SK-MEL-5 (cell line): ENCODE measurements around the gene ACSF3. TPM values are rescaled to one million over a fixed set of nuclear protein-coding genes. Genes with fewer than 3 reads are reported as not detected.
A peak's percentile ranks its signal among the peaks of the same experiment; 100 is the strongest.

Source experiments
- DNase-seq: peaks from one replicate; pipeline ENCODE4 v3.0.0-alpha.2; 2016; ENCODE audit warnings: low read depth, low spot score
- in situ Hi-C: cut with HindIII; loops from 2 replicates; pipeline ENCODE4 v1.10.0; 2016; ENCODE audit warnings: low sequenced_read_pairs, high pct_unique_total_duplicates, low pct_unique_long_range_greater_than_20kb
- total RNA-seq: library from RNA; depleted of rRNA; stranded (reverse); fragments of >200 nt; shearing (Covaris generic); gene quantifications from 2 replicates; pipeline ENCODE4 v1.2.3, GENCODE V29; 2014

ACSF3 gene
- total RNA-seq, 1 experiment from 2014 or later: 20.6 TPM

DNA sequence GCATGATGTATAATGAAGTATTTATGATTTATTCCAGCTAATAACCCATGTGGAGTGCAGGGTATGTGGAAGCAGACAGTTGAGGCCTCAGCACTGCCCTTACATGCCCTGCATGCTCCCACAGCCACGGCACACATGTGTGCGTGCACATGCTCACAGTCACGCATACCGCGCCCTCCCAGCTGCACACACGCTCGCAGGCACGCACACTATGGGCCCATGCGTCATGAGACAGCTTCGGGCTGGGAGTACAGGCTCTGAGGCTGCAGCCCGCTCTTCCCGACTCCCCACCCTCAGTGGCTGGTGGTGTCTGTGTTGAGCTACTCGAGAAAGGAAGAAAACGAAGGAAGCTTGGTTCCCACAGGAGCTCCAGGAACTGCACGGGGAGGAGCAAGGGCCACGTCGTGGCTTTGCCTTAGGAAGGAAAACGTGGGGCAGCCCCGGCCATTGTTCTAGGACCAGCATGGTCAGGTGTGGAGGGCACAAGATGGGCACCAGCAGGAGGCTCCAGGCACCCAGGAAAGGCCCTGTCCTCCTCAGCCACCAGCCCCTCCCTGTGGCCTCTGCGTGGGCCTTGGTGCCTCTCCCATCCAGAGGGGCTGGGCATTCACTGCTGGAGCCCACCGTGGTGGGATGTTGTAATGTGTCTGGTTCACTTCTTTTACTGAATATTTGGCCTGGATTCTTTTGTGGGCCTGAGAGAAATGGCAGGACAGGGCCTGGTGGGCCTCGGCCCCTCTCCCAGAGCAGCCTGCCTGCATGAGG is 50.4 kb downstream of the ACSF3 start:
- DNase-seq: no peak
- in situ Hi-C loops: no loop called here

- DNase-seq: no peak
- in situ Hi-C loops: no loop called here
Measured at GRCh38 chr16:89144681-89145080, 51.0 kb downstream of the ACSF3 start.

- DNase-seq: no peak
- in situ Hi-C loops: no loop called here
Measured at GRCh38 chr16:89145406-89146161, 51.9 kb downstream of the ACSF3 start.

- in situ Hi-C loops: no loop called here
- no peak for DNase-seq
Measured at GRCh38 chr16:89146211-89147005, 52.8 kb downstream of the ACSF3 start.

DNA sequence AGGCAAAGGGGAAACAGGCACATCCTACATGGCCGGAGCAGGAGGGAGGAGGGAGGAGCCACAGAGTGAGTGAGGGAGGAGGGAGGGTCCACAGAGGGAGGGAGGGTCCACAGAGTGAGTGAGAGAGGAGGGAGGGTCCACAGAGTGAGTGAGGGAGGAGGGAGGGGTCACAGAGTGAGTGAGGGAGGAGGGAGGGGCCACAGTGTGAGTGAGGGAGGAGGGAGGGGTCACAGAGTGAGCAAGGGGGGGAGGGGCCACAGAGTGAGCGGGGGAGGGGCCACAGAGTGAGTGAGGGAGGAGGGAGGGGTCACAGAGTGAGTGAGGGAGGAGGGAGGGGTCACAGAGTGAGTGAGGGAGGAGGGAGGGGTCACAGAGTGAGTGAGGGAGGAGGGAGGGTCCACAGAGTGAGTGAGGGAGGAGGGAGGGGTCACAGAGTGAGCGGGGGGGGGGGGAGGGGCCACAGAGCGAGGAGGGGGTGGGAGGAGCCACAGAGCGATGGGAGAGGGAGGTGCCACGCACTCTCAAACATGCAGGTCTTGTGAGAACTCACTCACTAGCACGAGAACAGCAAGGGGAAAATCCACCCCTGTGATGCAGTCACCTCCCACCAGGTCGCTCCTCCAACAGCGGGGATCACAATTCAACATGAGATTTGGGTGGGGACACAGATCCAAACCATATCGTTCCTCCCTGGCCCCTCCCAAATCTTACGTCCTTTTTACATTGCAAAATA is 53.6 kb downstream of the ACSF3 start:
- no peak for DNase-seq
- in situ Hi-C loops: no loop called here

- in situ Hi-C loops: no loop called here
- no peak for DNase-seq
Measured at GRCh38 chr16:89149386-89149785, 55.7 kb downstream of the ACSF3 start.

GRCh38 chr16:89150090-89150835 is 56.6 kb downstream of the ACSF3 start:
- no peak for DNase-seq
- in situ Hi-C loops: no loop called here

DNA sequence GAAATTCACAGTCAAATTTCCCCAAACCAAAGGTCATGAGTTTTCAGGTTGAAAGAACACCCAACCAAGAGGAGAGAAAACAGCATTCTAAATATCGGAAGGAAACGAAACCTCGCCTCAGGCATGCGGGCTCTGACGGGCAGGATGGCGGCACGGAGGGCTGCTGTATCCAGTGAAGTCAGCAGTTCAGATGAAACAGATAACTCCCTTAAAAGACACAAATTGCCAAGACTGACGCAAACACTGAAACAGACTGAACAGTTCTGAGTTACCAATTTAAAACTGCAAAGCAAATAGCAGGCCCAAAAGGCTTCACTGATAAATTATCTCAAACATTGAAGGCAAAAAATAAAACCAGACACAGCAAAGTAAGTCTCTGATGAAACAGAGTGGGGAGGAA is 57.3 kb downstream of the ACSF3 start:
- in situ Hi-C loops: no loop called here
- peak; percentile 66 for DNase-seq

GRCh38 chr16:89152831-89153700 is 59.4 kb downstream of the ACSF3 start:
- in situ Hi-C loops: no loop called here
- DNase-seq: no peak

GRCh38 chr16:89153848-89154271 is 60.2 kb downstream of the ACSF3 start:
- DNase-seq: no peak
- in situ Hi-C loops: no loop called here

DNA sequence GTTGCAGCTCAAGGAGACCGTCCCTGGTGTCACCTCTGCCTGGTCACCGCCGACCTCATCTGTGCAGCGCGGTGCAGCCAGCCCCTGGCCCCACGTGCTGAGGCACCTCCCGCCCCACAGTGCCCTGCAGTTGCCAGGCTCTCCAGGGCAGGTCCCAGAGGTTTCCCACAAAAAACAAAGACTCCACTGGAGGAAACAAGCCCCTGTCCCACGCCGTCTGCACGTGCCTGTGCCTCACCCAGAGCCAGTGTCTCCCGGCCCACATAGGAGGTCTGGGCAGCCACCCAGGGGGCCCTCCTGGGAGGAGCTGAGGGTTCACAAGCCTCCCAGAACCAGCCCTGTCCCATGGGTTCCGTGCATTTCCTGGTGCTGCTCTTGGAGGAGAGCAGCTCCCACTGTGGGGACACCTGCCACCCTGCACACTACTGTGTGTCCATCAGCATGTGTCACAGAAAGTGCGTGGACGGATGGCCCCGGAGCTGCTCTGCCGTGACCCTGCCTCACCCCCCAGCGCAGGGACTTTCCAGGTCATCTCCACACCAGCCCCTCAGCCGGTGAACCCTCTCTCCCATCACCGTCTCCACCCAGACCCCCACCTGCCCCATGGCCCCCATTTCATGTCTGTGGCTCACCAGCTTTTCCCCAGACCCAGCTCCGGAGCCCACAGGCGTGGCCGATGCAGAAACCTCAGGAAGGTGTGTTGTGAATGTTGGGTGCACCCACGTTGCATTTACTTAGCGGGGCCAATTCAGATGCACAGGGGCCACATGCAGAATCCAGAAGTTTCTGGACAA is 60.9 kb downstream of the ACSF3 start:
- DNase-seq: no peak
- in situ Hi-C loops: no loop called here

DNA sequence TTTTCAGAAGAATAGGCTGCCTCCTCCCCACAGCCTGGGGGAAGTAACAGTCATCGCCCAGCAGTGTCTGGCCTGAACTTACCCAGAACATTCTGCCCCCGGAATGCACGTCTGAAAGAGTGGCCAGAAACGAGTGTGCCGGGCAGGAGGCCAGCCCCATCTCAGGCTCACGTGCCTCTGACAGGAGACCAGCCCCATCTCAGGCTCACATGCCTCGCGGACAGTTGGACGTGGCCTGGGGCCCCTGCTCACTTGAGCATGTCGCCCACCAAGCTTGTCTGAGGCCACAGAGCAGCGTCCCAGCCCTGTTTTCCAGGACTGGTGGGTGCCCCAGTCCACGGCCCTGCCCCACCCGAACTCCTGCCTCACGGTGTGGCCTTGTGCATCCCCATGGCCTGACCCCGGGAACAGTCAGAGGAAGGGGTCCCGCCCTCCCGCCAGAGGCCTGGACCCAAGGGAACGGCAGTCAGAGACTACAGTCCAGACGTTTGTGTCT is 61.6 kb downstream of the ACSF3 start:
- DNase-seq: no peak
- in situ Hi-C loops: no loop called here

DNA sequence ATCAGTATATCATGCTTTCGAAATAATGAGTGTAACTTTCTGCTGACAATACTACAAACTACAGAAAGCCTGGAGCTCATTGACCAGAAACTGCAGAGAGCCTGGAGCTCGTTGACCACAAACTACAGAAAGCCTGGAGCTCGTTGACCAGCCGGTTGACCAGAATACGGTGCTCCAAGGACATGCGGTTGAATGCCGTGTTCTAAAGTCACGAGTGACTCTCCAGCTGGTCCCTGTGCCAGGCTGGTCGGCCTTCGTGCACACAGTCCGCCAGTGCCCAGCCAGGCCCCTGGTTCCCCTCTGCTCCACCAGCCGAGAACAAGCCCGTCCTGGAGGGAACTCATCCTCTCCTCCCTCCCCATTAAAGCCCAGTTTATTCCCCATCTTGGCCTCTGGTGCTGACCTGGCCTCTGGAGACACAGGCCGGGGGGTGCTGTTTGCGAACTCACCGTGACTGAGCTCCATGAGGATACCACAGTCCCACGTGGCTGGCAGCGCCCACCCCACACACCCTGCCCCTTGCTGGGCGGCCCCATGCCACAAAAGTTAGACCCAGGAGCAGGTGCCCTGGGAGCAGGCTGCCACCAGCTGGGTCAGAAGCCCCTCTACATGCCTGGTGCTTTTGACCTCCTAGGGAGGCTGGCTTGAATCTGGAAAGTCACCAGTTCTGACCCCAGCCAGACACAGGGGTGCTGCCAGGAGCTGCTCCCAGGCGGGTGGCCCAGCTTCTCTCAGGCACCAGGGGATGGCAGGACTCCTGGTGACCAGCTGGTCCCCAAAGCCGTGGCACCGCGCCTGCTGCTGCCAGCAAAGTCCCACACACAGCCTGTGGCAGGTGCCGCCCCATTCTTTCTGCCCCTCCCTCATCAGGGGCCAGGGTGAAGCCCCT is 62.4 kb downstream of the ACSF3 start:
- no peak for DNase-seq

More for the DNA sequence above, 62.4 kb downstream of the ACSF3 start:
- in situ Hi-C loops: no loop called here
